ENCODE measurements around the gene TMEM207. TPM values are rescaled to one million over a fixed set of nuclear protein-coding genes. Genes with fewer than 3 reads are reported as not detected.

The TMEM207 gene
- total RNA-seq, 1 donor, result not detected

DNA sequence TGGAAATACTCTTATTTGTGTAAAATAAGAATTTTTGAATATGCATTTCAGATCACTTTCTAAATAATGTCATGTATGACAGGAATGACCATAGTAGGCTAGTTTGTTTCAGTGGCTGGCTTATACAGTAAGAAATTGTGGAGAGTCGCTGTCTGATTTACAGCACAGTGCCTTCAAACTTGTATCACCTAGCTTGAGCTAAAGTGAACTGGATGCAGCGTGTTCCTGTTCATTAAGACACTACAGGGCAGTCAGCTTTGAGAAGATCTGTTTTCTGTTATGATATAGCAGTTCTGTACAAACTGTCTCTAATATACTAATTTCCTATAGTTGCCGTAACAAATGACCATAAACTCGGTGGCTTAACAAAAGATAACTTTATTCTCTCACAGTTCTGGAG, 51.8 kb downstream of the TMEM207 start:
- H3K36me3 ChIP-seq (ENCODE audit: insufficient read depth, low read length), result no peaks in the 10 kb centered on the region
- TF ChIP-seq, protein P1, sequence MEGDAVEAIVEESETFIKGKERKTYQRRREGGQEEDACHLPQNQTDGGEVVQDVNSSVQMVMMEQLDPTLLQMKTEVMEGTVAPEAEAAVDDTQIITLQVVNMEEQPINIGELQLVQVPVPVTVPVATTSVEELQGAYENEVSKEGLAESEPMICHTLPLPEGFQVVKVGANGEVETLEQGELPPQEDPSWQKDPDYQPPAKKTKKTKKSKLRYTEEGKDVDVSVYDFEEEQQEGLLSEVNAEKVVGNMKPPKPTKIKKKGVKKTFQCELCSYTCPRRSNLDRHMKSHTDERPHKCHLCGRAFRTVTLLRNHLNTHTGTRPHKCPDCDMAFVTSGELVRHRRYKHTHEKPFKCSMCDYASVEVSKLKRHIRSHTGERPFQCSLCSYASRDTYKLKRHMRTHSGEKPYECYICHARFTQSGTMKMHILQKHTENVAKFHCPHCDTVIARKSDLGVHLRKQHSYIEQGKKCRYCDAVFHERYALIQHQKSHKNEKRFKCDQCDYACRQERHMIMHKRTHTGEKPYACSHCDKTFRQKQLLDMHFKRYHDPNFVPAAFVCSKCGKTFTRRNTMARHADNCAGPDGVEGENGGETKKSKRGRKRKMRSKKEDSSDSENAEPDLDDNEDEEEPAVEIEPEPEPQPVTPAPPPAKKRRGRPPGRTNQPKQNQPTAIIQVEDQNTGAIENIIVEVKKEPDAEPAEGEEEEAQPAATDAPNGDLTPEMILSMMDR (IDR thresholded peaks at IDR 0.05; ENCODE audit: extremely low read depth, low read depth, low read length), result no peak
- peak overlapping the region; percentile 43 for H2AFZ ChIP-seq (ENCODE audit: low read length)
- DNase-seq (ENCODE audit: insufficient read length, low spot score, missing footprints), result no peak
- no peaks in the 10 kb centered on the region for H3K4me1 ChIP-seq (ENCODE audit: insufficient read depth, low read length)
- no peak overlapping the region for H3K4me3 ChIP-seq (ENCODE audit: insufficient read depth, low read length)
- H3K27ac ChIP-seq (ENCODE audit: low read depth, low read length), result no peak overlapping the region
- no peaks in the 10 kb centered on the region for H3K9me3 ChIP-seq (ENCODE audit: low read depth, low read length)
- H4K20me1 ChIP-seq (ENCODE audit: insufficient read depth, low read length), result no peaks in the 10 kb centered on the region
- H3K4me2 ChIP-seq (ENCODE audit: insufficient read depth, low read length), result no peak overlapping the region
- H3K27me3 ChIP-seq (ENCODE audit: insufficient read depth, low read length), result no peaks in the 10 kb centered on the region
- no peaks in the 10 kb centered on the region for H3K79me2 ChIP-seq (ENCODE audit: insufficient read depth, low read length)

DNA sequence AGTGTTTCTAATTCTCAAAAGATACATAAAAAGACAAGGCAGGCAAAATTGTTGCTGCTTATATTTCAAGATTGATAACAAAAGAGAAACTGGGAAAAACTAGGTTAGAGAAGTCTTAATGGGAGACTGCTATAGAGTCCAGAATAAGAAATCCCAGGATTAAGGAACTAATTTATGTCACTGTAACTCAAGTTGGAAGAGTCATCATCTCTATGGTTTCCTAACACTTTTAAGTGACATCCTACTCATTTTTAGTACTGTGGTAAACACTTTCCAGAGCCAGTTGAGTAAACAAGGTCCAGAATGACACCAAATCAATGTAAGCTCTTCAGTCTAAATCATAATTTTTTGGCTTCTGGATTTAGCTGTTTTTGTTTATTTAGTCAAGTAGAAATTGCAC, 53.7 kb downstream of the TMEM207 start:
- Histone ChIP-seq H3K27me3 (ENCODE audit: insufficient read depth, low read length) (no peaks in the 10 kb centered on the region), H3K4me2 (ENCODE audit: insufficient read depth, low read length) (no peak overlapping the region), H3K9me3 (ENCODE audit: low read depth, low read length) (no peaks in the 10 kb centered on the region), H3K36me3 (ENCODE audit: insufficient read depth, low read length) (no peaks in the 10 kb centered on the region), H3K27ac (ENCODE audit: low read depth, low read length) (no peak overlapping the region), H3K79me2 (ENCODE audit: insufficient read depth, low read length) (no peaks in the 10 kb centered on the region), H4K20me1 (ENCODE audit: insufficient read depth, low read length) (no peaks in the 10 kb centered on the region), H3K4me1 (ENCODE audit: insufficient read depth, low read length) (no peaks in the 10 kb centered on the region), H3K4me3 (ENCODE audit: insufficient read depth, low read length) (no peak overlapping the region), H2AFZ (ENCODE audit: low read length) (no peak overlapping the region)
- TF ChIP-seq, protein P1 (IDR thresholded peaks at IDR 0.05; ENCODE audit: extremely low read depth, low read depth, low read length), result no peak
- DNase-seq (ENCODE audit: insufficient read length, low spot score, missing footprints), result no peak

DNA sequence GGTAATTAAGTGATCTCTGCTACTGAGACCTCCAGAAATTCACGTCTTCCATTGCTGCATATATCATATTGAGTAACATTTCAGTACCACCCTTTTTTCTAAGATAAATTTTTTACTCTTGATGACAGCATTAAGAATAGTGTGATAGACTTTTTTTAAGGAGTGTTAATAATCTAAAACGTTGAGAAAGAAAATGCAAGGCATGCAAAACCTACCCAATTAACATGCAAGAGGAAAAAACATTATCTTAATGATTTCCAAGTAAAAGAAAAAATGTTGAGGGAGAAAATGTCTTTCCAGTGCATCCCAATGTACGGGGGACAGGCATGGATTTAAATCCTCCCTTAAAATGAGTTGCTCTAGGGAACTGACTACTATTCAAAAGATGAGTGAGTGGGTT, 61.0 kb downstream of the TMEM207 start:
- Histone ChIP-seq H4K20me1 (ENCODE audit: insufficient read depth, low read length) (no peaks in the 10 kb centered on the region), H2AFZ (ENCODE audit: low read length) (no peak overlapping the region), H3K4me2 (ENCODE audit: insufficient read depth, low read length) (no peak overlapping the region), H3K9me3 (ENCODE audit: low read depth, low read length) (no peaks in the 10 kb centered on the region), H3K27me3 (ENCODE audit: insufficient read depth, low read length) (no peaks in the 10 kb centered on the region), H3K4me3 (ENCODE audit: insufficient read depth, low read length) (no peak overlapping the region), H3K27ac (ENCODE audit: low read depth, low read length) (no peak overlapping the region), H3K36me3 (ENCODE audit: insufficient read depth, low read length) (no peaks in the 10 kb centered on the region), H3K4me1 (ENCODE audit: insufficient read depth, low read length) (peaks cover 28% of the 10 kb centered on the region), H3K79me2 (ENCODE audit: insufficient read depth, low read length) (no peaks in the 10 kb centered on the region)
- no peak for DNase-seq (ENCODE audit: insufficient read length, low spot score, missing footprints)
- TF ChIP-seq, protein P1 (IDR thresholded peaks at IDR 0.05; ENCODE audit: extremely low read depth, low read depth, low read length), result no peak

GRCh38 chr3:190387578-190388213, 62.0 kb downstream of the TMEM207 start, which contains the start of gene CLDN16:
Gene CLDN16 (plus strand): TSS chr3:190388163. CDS start chr3:190388330, 167 bp downstream.
- H3K79me2 ChIP-seq (ENCODE audit: insufficient read depth, low read length), result no peaks in the 10 kb centered on the region
- H3K27ac ChIP-seq (ENCODE audit: low read depth, low read length), result peak within 1 kb of the TSS; percentile 90
- H3K36me3 ChIP-seq (ENCODE audit: insufficient read depth, low read length), result no peaks in the 10 kb centered on the region
- no peaks in the 10 kb centered on the region for H3K27me3 ChIP-seq (ENCODE audit: insufficient read depth, low read length)
- no peak within 1 kb of the TSS for H2AFZ ChIP-seq (ENCODE audit: low read length)
- peaks cover 32% of the 10 kb centered on the region for H3K4me1 ChIP-seq (ENCODE audit: insufficient read depth, low read length)
- H3K4me3 ChIP-seq (ENCODE audit: insufficient read depth, low read length), result no peak within 1 kb of the TSS
- no peak for DNase-seq (ENCODE audit: insufficient read length, low spot score, missing footprints)
- H3K9me3 ChIP-seq (ENCODE audit: low read depth, low read length), result no peaks in the 10 kb centered on the region
- H4K20me1 ChIP-seq (ENCODE audit: insufficient read depth, low read length), result no peaks in the 10 kb centered on the region
- peak within 1 kb of the TSS; percentile 74 for H3K4me2 ChIP-seq (ENCODE audit: insufficient read depth, low read length)
- TF ChIP-seq, protein P1 (IDR thresholded peaks at IDR 0.05; ENCODE audit: extremely low read depth, low read depth, low read length), result no peak

All from osteoblast (primary cell).